ENCODE data around the gene DIPK1C.

The DIPK1C gene

DNA sequence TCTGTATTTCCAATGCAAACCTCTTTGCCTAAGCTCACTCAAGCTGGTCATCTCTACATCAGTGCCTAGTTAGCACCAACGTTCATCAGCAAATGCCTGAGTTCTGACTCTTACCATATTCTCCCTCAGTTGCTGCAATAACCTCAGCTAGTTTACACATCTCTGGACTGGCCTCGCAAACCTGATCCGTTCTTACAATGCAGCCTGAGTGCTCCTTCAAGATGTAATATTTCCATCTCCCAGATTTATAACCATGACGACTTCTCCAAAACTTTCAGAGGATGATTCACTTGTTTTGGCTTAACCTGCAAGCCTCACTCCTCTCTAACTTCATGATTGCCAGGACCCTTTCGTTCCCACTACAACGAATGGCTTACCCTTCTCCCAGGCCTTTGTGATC, 69.7 kb downstream of the DIPK1C start:
- DNase-seq (ENCODE audit: low read depth): no peak

All from stimulated activated CD8-positive, alpha-beta memory T cell treated with anti-CD3 and anti-CD28 coated beads, Interleukin-4, amount 100 ng/mL, for 24 hours (primary cell).